Panc1 (cell line): ENCODE measurements around the gene PRRG4. TPM values are rescaled to one million over a fixed set of nuclear protein-coding genes. Genes with fewer than 3 reads are reported as not detected.

ENCODE experiments used
- ATAC-seq: fragments of 200-7000 bp; cut with Tn5 transposase; 2 replicates; pipeline ENCODE4 v1.9.1; 2020; ENCODE audit warnings: mild to moderate bottlenecking, moderate library complexity
- BruUV-seq: library from RNA; stranded (reverse); fragments of 400-500 nt; replicated peaks from 2 replicates; lab custom pipeline; 2021; lab: Mats Ljungman, UMichigan
- CTCF ChIA-PET: fragments of 300-600 bp; sonication (Branson Sonifier 250); formaldehyde crosslinking; loops from one replicate; lab custom pipeline; 2022; ENCODE audit warnings: antibody characterized with exemption; lab: Charles Lee
- POLR2A ChIA-PET: fragments of 300-600 bp; sonication (Branson Sonifier 250); formaldehyde crosslinking; loops from one replicate; lab custom pipeline; 2022; ENCODE audit warnings: antibody characterized with exemption; lab: Charles Lee
- DNase-seq: peaks from one replicate; pipeline ENCODE4 v3.0.0-alpha.2; 2010; ENCODE audit warnings: low read depth, low spot score
- H3K27ac ChIP-seq: 2 replicates; pipeline ENCODE4 v1.5.1; 2011; ENCODE audit warnings: mild to moderate bottlenecking, low read length, inconsistent platforms
- H3K27me3 ChIP-seq: fragments of 200-500 bp; sonication (Bioruptor generic); 2 replicates; pipeline ENCODE4 v1.6.0; 2014; ENCODE audit warnings: low read length, inconsistent platforms; ENCODE audit not compliant: control insufficient read depth, insufficient read depth
- H3K36me3 ChIP-seq: fragments of 200-500 bp; sonication (Bioruptor generic); 2 replicates; pipeline ENCODE4 v1.5.1; 2014; ENCODE audit warnings: inconsistent platforms, mild to moderate bottlenecking, low read length, moderate library complexity; ENCODE audit not compliant: control insufficient read depth, insufficient read depth
- H3K4me1 ChIP-seq: 2 replicates; pipeline ENCODE4 v1.5.1; 2011; ENCODE audit warnings: inconsistent platforms, mild to moderate bottlenecking, low read length, moderate library complexity; ENCODE audit not compliant: control insufficient read depth, insufficient read depth
- H3K4me3 ChIP-seq, 2 experiments: 2 replicates each; pipeline ENCODE4 v1.5.1; 2011 to 2012; ENCODE audit warnings: low read depth in 2 of 2, low read length in 2 of 2, mild to moderate bottlenecking in 2 of 2, inconsistent platforms in 1 of 2, moderate library complexity in 1 of 2
- H3K9me3 ChIP-seq: fragments of 200-500 bp; sonication (Bioruptor generic); 2 replicates; pipeline ENCODE4 v1.5.1; 2014; ENCODE audit warnings: low read depth, mild to moderate bottlenecking, inconsistent platforms, low read length, moderate library complexity; ENCODE audit not compliant: control insufficient read depth, insufficient read depth
- POLR2AphosphoS5 ChIP-seq: IDR thresholded peaks from 2 replicates; pipeline ENCODE4 v1.6.1; 2012; ENCODE audit warnings: mild to moderate bottlenecking, low read depth, low read length, moderate library complexity
- SIN3A ChIP-seq: IDR thresholded peaks from 2 replicates; pipeline ENCODE4 v1.6.1; 2012; ENCODE audit warnings: low read depth, mild to moderate bottlenecking, low read length, moderate library complexity, borderline replicate concordance; ENCODE audit not compliant: insufficient read depth
- TCF7L2 ChIP-seq: IDR thresholded peaks from 2 replicates; pipeline ENCODE4 v1.6.1; 2011; ENCODE audit warnings: mild to moderate bottlenecking, low read depth, low read length, inconsistent platforms
- in situ Hi-C: cut with HindIII; loops from 2 replicates; pipeline ENCODE4 v1.10.0; 2016; ENCODE audit warnings: low sequenced_read_pairs, low pct_unique_long_range_greater_than_20kb
- intact Hi-C: fragments of 100-400 bp; cut with micrococcal nuclease; formaldehyde crosslinking; loops from one replicate; pipeline ENCODE4 v1.10.0; 2022; ENCODE audit not compliant: unreplicated experiment
- total RNA-seq: library from RNA; stranded (reverse); gene quantifications from one replicate; pipeline ENCODE4 v1.2.1, GENCODE V29; 2021; ENCODE audit not compliant: unreplicated experiment
- TF ChIP-seq, protein P1 (sequence below): fragments of 450-650 bp; IDR thresholded peaks from 2 replicates; pipeline ENCODE4 v1.5.1; 2017; ENCODE audit warnings: mild to moderate bottlenecking
- TF ChIP-seq, protein P2 (sequence below), 2 experiments: IDR thresholded peaks; 2 replicates each; pipeline ENCODE4 v1.6.1; 2011 to 2012; ENCODE audit warnings: low read depth in 2 of 2, control low read depth in 1 of 2, low read length in 1 of 2, mild to moderate bottlenecking in 1 of 2, moderate library complexity in 1 of 2; ENCODE audit not compliant: insufficient read depth in 1 of 2

Gene PRRG4
- total RNA-seq, 1 experiment from 2014 or later: 0.87 TPM

DNA sequence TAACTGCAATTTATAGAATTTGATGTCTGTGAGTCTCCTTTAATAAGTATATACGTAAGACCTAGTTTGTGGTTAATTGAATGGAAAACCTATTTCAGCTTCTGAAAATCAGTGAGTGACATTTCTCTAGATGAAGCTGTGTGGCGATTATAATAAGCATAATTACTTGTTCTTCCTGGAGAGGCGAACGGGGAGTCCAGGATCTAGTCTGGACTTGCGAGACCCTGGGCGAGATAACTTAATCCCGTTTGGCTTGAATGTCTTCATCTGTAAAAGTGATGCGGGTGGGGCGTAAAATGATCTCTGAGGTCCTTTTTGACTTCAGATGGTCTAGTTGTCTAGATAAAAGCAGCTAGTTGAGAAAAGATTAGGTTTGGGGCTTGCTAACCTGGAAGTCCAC is 1.1 kb downstream of the PRRG4 start:
- ChIA-PET CTCF (no interaction called here), POLR2A (no interaction called here)
- no peak overlapping the region for H3K4me3 ChIP-seq
- TF ChIP-seq SIN3A: no peak
- TF ChIP-seq, protein P1, sequence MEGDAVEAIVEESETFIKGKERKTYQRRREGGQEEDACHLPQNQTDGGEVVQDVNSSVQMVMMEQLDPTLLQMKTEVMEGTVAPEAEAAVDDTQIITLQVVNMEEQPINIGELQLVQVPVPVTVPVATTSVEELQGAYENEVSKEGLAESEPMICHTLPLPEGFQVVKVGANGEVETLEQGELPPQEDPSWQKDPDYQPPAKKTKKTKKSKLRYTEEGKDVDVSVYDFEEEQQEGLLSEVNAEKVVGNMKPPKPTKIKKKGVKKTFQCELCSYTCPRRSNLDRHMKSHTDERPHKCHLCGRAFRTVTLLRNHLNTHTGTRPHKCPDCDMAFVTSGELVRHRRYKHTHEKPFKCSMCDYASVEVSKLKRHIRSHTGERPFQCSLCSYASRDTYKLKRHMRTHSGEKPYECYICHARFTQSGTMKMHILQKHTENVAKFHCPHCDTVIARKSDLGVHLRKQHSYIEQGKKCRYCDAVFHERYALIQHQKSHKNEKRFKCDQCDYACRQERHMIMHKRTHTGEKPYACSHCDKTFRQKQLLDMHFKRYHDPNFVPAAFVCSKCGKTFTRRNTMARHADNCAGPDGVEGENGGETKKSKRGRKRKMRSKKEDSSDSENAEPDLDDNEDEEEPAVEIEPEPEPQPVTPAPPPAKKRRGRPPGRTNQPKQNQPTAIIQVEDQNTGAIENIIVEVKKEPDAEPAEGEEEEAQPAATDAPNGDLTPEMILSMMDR: no peak
- no peak for TF ChIP-seq TCF7L2
- TF ChIP-seq POLR2AphosphoS5: no peak
- TF ChIP-seq, protein P2, sequence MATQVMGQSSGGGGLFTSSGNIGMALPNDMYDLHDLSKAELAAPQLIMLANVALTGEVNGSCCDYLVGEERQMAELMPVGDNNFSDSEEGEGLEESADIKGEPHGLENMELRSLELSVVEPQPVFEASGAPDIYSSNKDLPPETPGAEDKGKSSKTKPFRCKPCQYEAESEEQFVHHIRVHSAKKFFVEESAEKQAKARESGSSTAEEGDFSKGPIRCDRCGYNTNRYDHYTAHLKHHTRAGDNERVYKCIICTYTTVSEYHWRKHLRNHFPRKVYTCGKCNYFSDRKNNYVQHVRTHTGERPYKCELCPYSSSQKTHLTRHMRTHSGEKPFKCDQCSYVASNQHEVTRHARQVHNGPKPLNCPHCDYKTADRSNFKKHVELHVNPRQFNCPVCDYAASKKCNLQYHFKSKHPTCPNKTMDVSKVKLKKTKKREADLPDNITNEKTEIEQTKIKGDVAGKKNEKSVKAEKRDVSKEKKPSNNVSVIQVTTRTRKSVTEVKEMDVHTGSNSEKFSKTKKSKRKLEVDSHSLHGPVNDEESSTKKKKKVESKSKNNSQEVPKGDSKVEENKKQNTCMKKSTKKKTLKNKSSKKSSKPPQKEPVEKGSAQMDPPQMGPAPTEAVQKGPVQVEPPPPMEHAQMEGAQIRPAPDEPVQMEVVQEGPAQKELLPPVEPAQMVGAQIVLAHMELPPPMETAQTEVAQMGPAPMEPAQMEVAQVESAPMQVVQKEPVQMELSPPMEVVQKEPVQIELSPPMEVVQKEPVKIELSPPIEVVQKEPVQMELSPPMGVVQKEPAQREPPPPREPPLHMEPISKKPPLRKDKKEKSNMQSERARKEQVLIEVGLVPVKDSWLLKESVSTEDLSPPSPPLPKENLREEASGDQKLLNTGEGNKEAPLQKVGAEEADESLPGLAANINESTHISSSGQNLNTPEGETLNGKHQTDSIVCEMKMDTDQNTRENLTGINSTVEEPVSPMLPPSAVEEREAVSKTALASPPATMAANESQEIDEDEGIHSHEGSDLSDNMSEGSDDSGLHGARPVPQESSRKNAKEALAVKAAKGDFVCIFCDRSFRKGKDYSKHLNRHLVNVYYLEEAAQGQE (IDR thresholded peaks at IDR 0.05; ENCODE audit: insufficient read depth in 1 of 2, low read depth in 2 of 2, low read length in 1 of 2): no peak
- no peak for ATAC-seq
- no peaks in the 10 kb centered on the region for H3K9me3 ChIP-seq
- H3K4me1 ChIP-seq: peaks cover 7% of the 10 kb centered on the region
- intact Hi-C loops: no loop called here
- H3K27me3 ChIP-seq: peaks cover 5% of the 10 kb centered on the region
- no peaks in the 10 kb centered on the region for H3K36me3 ChIP-seq
- BruUV-seq: no TSS peak
- in situ Hi-C loops: no loop called here
- DNase-seq: no peak
- H3K27ac ChIP-seq: no peak overlapping the region

DNA sequence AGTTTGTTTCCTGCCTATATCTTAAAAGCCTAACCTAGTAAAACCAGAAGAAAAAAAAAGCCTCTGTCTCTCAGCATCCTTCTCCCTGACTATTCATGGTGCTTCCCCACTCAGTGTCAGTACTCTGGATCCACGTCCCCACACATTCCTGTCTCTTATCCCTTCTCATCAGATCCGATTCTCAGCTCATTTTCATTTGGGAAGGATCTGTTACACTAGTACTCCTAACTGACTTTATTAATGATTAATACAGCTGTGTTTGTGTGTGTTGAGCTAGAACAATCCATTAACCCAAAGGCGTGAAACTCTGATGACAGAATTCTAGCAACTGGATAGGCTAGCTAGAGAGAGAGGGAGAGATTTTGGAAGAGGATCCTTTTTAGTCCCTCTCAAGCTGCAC is 1.5 kb downstream of the PRRG4 start:
- no peak overlapping the region for H3K27ac ChIP-seq
- CTCF ChIA-PET: no interaction called here
- H3K9me3 ChIP-seq: no peaks in the 10 kb centered on the region
- ATAC-seq: no peak
- no peaks in the 10 kb centered on the region for H3K36me3 ChIP-seq
- no peak for DNase-seq
- peaks cover 7% of the 10 kb centered on the region for H3K4me1 ChIP-seq
- in situ Hi-C loops: no loop called here
- intact Hi-C loops: no loop called here
- peaks cover 5% of the 10 kb centered on the region for H3K27me3 ChIP-seq
- TF ChIP-seq, protein P1: no peak
- TF ChIP-seq POLR2AphosphoS5: no peak
- TF ChIP-seq TCF7L2: no peak
- TF ChIP-seq, protein P2 (IDR thresholded peaks at IDR 0.05; ENCODE audit: insufficient read depth in 1 of 2, low read depth in 2 of 2, low read length in 1 of 2): no peak
- no peak for TF ChIP-seq SIN3A
- H3K4me3 ChIP-seq: no peak overlapping the region
- POLR2A ChIA-PET: no interaction called here
- BruUV-seq: no TSS peak
